ENCODE results near the gene NLGN2. TPM values are rescaled to one million over a fixed set of nuclear protein-coding genes. Genes with fewer than 3 reads are reported as not detected.

The NLGN2 gene
- total and polyA plus RNA-seq, 2 of the 8 experiments (the other 6 are each of a cell fraction or from before 2014, with no cell fraction given): 21.2 to 62.8 TPM

GRCh38 chr17:7388856-7389255 is 18.8 kb upstream of the NLGN2 start:
- POLR2A ChIA-PET (ENCODE audit: partially characterized antibody): interaction anchor here (0.7 to 1.6 kb wide), 6 partner anchors 8 to 75 kb away, joined by 3 to 10 read pairs (median 4); partner anchors contain the start of genes TMEM256 and TNK1
- no peak for DNase-seq (ENCODE audit: low read depth in 1 of 2, low spot score in 2 of 2)
- 87% methylated on average over 10 of the region's 10 CpGs; no CpG with 5 or more reads in 1 of the 2 experiments for WGBS, 2 experiments (ENCODE audit: extremely low coverage in 1 of 2, insufficient coverage in 1 of 2, insufficient read length in 1 of 2, insufficient replicate concordance in 2 of 2, low coverage in 1 of 2, low lambda C conversion rate in 2 of 2, missing lambda C conversion rate in 1 of 2)
- TF ChIP-seq HDAC6 (IDR thresholded peaks at IDR 0.05; ENCODE audit: low read depth, low read length): no peak
- no peak for TF ChIP-seq SIRT6 (IDR thresholded peaks at IDR 0.05; ENCODE audit: low read length)

More at GRCh38 chr17:7388856-7389255, 18.8 kb upstream of the NLGN2 start:
- no peak for FAIRE-seq
- no peak overlapping the region for H3K9ac ChIP-seq (replicated peaks in 1 of 4; ENCODE audit: extremely low read depth in 1 of 4, low read depth in 3 of 4, low read length in 3 of 4)
- CTCF ChIA-PET (ENCODE audit: partially characterized antibody): interaction anchor here (0.8 to 2.8 kb wide), 5 partner anchors 9 to 172 kb away, joined by 3 to 8 read pairs (median 4); partner anchors contain the start of genes KCTD11 and SENP3
- peaks cover 0 to 30% (median 10%) of the 10 kb centered on the region in 4 experiments; a peak in 5 of 8 replicates for H3K36me3 ChIP-seq (ENCODE audit: control insufficient read depth in 2 of 4, insufficient read depth in 4 of 4, low read length in 3 of 4)
- H3K27ac ChIP-seq (ENCODE audit: low read depth, low read length): no peak overlapping the region
- no peak overlapping the region for H3K56ac ChIP-seq (replicated peaks; ENCODE audit: insufficient read length, low read depth, low read length)
- H3K23ac ChIP-seq (ENCODE audit: insufficient read length): no peak overlapping the region
- H2BK20ac ChIP-seq (ENCODE audit: low read length): no peak overlapping the region
- peaks cover 2 to 10% of the 10 kb centered on the region in 2 experiments for H4K20me1 ChIP-seq (replicated peaks in 1 of 2; ENCODE audit: control insufficient read depth in 1 of 2, insufficient read depth in 2 of 2, low read length in 2 of 2)
- no peak overlapping the region for H2BK5ac ChIP-seq (ENCODE audit: low read depth, low read length)
- no peak overlapping the region for H3K4me2 ChIP-seq (ENCODE audit: insufficient read depth in 1 of 2, low read depth in 2 of 2, low read length in 2 of 2)
- peaks cover 0 to 14% (median 6%) of the 10 kb centered on the region in 4 experiments; a peak in 6 of 7 replicates for H3K4me1 ChIP-seq (replicated peaks in 1 of 4; ENCODE audit: control insufficient read depth in 3 of 4, insufficient read depth in 4 of 4, low read length in 3 of 4)
- no peak overlapping the region for H3K4me3 ChIP-seq (ENCODE audit: extremely low read depth in 1 of 4, insufficient read depth in 2 of 4, low read depth in 3 of 4, low read length in 4 of 4)
- H3K9me3 ChIP-seq (ENCODE audit: insufficient read depth in 2 of 2, low read depth in 1 of 2, low read length in 1 of 2): no peaks in the 10 kb centered on the region
- no peaks in the 10 kb centered on the region for H3K79me2 ChIP-seq (ENCODE audit: control insufficient read depth in 1 of 2, insufficient read depth in 2 of 2, low read length in 2 of 2)
- no peak overlapping the region for H2BK12ac ChIP-seq (ENCODE audit: low read depth, low read length)
- H2BK15ac ChIP-seq (ENCODE audit: low read length): no peak overlapping the region
- no peak overlapping the region for H4K8ac ChIP-seq (ENCODE audit: extremely low read depth, insufficient read depth, low read length)
- H3K4ac ChIP-seq (replicated peaks; ENCODE audit: insufficient read length, low read depth, low read length): no peak overlapping the region
- no peak overlapping the region for H3K18ac ChIP-seq (ENCODE audit: extremely low read depth, low read length)
- H2AFZ ChIP-seq (ENCODE audit: low read length): no peak overlapping the region
- H2BK120ac ChIP-seq (replicated peaks; ENCODE audit: low read depth, low read length): no peak overlapping the region
- H4K5ac ChIP-seq (ENCODE audit: insufficient read length, low read depth, low read length): no peak overlapping the region
- peaks cover 0 to under 1% (median under 1%) of the 10 kb centered on the region in 4 experiments; a peak in 2 of 7 replicates for H3K27me3 ChIP-seq (replicated peaks in 1 of 4; ENCODE audit: control insufficient read depth in 3 of 4, extremely low read depth in 1 of 4, insufficient read depth in 3 of 4, low read length in 3 of 4)
- H2AK5ac ChIP-seq (ENCODE audit: low read depth, low read length): no peak overlapping the region
- no peak overlapping the region for H3K14ac ChIP-seq (ENCODE audit: insufficient read length)
- H3K79me1 ChIP-seq (ENCODE audit: low read depth, low read length): no peaks in the 10 kb centered on the region; the same call in 1 of the 2 replicates
- peaks cover 13% of the 10 kb centered on the region; the same call in 1 of the 2 replicates for H3K23me2 ChIP-seq (ENCODE audit: low read depth, low read length)
- no peak overlapping the region for H4K91ac ChIP-seq (replicated peaks; ENCODE audit: insufficient read length, low read length)
